CD14-positive monocyte (primary cell): Measurements from ENCODE around the gene ASH1L. TPM values are rescaled to one million over a fixed set of nuclear protein-coding genes. Genes with fewer than 3 reads are reported as not detected.

ENCODE experiments used
- DNase-seq, 3 donors: peaks; one replicate each; pipeline ENCODE4 v3.0.0-alpha.2; 2011 to 2022
- H2AFZ ChIP-seq: 2 replicates; pipeline ENCODE4 v1.6.0; 2012; ENCODE audit warnings: mild to moderate bottlenecking, low read depth, low read length, inconsistent platforms; ENCODE audit not compliant: insufficient read depth, poor library complexity, severe bottlenecking
- H3K27ac ChIP-seq, 2 donors: 1 replicate in 1 of 2; 2 replicates in 1 of 2; pipeline ENCODE4 v1.5.1; 2012 to 2013; ENCODE audit warnings: low read length in 2 of 2, control low read depth in 1 of 2, inconsistent platforms in 1 of 2, low read depth in 1 of 2, mild to moderate bottlenecking in 1 of 2
- H3K27me3 ChIP-seq, 2 donors: one replicate each; pipeline versions ENCODE4 v1.6.0 to v1.6.1; 2011 to 2013; ENCODE audit warnings: low read length in 2 of 2; ENCODE audit not compliant: control insufficient read depth in 2 of 2, insufficient read depth in 2 of 2
- H3K36me3 ChIP-seq, 2 donors: replicated peaks in 1 of 2; 1 replicate in 1 of 2; 2 replicates in 1 of 2; pipeline versions ENCODE4 v1.5.1 to v1.6.1; 2012 to 2013; ENCODE audit warnings: low read length in 2 of 2, control low read depth in 1 of 2, inconsistent platforms in 1 of 2, mild to moderate bottlenecking in 1 of 2; ENCODE audit not compliant: insufficient read depth in 2 of 2, control insufficient read depth in 1 of 2
- H3K4me1 ChIP-seq, 2 donors: 1 replicate in 1 of 2; 2 replicates in 1 of 2; pipeline versions ENCODE4 v1.5.1 to v1.6.1; 2012 to 2013; ENCODE audit warnings: low read length in 2 of 2, control low read depth in 1 of 2, inconsistent platforms in 1 of 2, mild to moderate bottlenecking in 1 of 2, moderate library complexity in 1 of 2; ENCODE audit not compliant: insufficient read depth in 2 of 2, control insufficient read depth in 1 of 2
- H3K4me2 ChIP-seq: replicated peaks from 2 replicates; pipeline ENCODE3; 2012; ENCODE audit warnings: low read length, moderate library complexity, mild to moderate bottlenecking; ENCODE audit not compliant: poor library complexity, severe bottlenecking; ENCODE audit errors: extremely low read depth
- H3K4me3 ChIP-seq, 3 experiments: fragments of 200-600 bp in 1 of 3; sonication (generic) in 1 of 3; replicated peaks in 1 of 3; 1 replicate in 2 of 3; 2 replicates in 1 of 3; pipeline ENCODE4 v1.5.1; 2011 to 2013; ENCODE audit warnings: low read length in 3 of 3, mild to moderate bottlenecking in 3 of 3, control low read depth in 2 of 3, low read depth in 2 of 3, inconsistent platforms in 1 of 3, moderate library complexity in 1 of 3
- H3K79me2 ChIP-seq: 2 replicates; pipeline ENCODE4 v1.6.0; 2012; ENCODE audit warnings: mild to moderate bottlenecking, control low read depth, inconsistent platforms, low read length, moderate library complexity; ENCODE audit not compliant: insufficient read depth
- H3K9ac ChIP-seq: 2 replicates; pipeline ENCODE4 v1.6.0; 2017; ENCODE audit warnings: low read length, mild to moderate bottlenecking; ENCODE audit not compliant: insufficient read depth, poor library complexity, severe bottlenecking
- H3K9me3 ChIP-seq, 2 donors: replicated peaks in 1 of 2; 1 replicate in 1 of 2; 2 replicates in 1 of 2; pipeline versions ENCODE4 v1.5.1 to v1.6.1; 2012 to 2013; ENCODE audit warnings: low read length in 2 of 2, control low read depth in 1 of 2; ENCODE audit not compliant: control insufficient read depth in 1 of 2, insufficient read depth in 1 of 2
- H4K20me1 ChIP-seq: 2 replicates; pipeline ENCODE4 v1.6.0; 2012; ENCODE audit warnings: mild to moderate bottlenecking, low read length, control low read depth, moderate library complexity; ENCODE audit not compliant: insufficient read depth
- H3K27ac Mint-ChIP-seq, 7 donors: one replicate each; pipeline ENCODE4 v1.8.0; 2020; ENCODE audit warnings: mild to moderate bottlenecking in 7 of 7, mixed read lengths in 7 of 7, moderate library complexity in 6 of 7, inconsistent platforms in 2 of 7
- H3K27me3 Mint-ChIP-seq, 3 donors: one replicate each; pipeline ENCODE4 v1.8.0; 2021 to 2022; ENCODE audit warnings: low read depth in 3 of 3, mild to moderate bottlenecking in 3 of 3, mixed read lengths in 3 of 3, moderate library complexity in 3 of 3, inconsistent platforms in 1 of 3
- H3K36me3 Mint-ChIP-seq, 2 donors: one replicate each; pipeline ENCODE4 v1.8.0; 2020; ENCODE audit warnings: mixed read lengths in 2 of 2, inconsistent platforms in 1 of 2, mild to moderate bottlenecking in 1 of 2
- H3K4me1 Mint-ChIP-seq: one replicate; pipeline ENCODE4 v1.8.0; 2020; ENCODE audit warnings: mild to moderate bottlenecking, mixed read lengths
- H3K4me3 Mint-ChIP-seq, 2 donors: one replicate each; pipeline ENCODE4 v1.8.0; 2020; ENCODE audit warnings: mild to moderate bottlenecking in 2 of 2, mixed read lengths in 2 of 2, moderate library complexity in 1 of 2
- H3K9me3 Mint-ChIP-seq, 7 donors: one replicate each; pipeline ENCODE4 v1.8.0; 2020 to 2022; ENCODE audit warnings: mixed read lengths in 7 of 7, mild to moderate bottlenecking in 6 of 7, moderate library complexity in 6 of 7, inconsistent platforms in 2 of 7
- CTCF ChIP-seq: fragments of 200-600 bp; IDR thresholded peaks from one replicate; pipeline ENCODE4 v1.8.0; 2022; ENCODE audit warnings: antibody characterized with exemption, mild to moderate bottlenecking
- WGBS: methylation state at CpG from one replicate; pipeline ENCODE4 v1.1.5; 2013; ENCODE audit warnings: missing lambda C conversion rate; ENCODE audit not compliant: insufficient coverage; 5-methylcytosine and 5-hydroxymethylcytosine counted together
- intact Hi-C, 2 donors: fragments of 100-400 bp; cut with micrococcal nuclease; formaldehyde crosslinking; loops; one replicate each; pipeline versions ENCODE4 v1.15.0 to v1.15.1; 2023
- polyA plus RNA-seq, 3 donors: library from polyadenylated mRNA; depleted of rRNA in 1 of 3; unstranded in 2 of 3; stranded (reverse) in 1 of 3; fragments of 300-500 nt in 2 of 3; fragments of >200 nt in 1 of 3; fragmentation: Illumina TruSeq in 2 of 3; gene quantifications; 1 replicate in 2 of 3; 2 replicates in 1 of 3; pipeline ENCODE4 v1.2.3, GENCODE V29; 2012 to 2021

Gene ASH1L
- polyA plus RNA-seq, 3 donors, result 2.7 to 21.5 (median 5.6) TPM

DNA sequence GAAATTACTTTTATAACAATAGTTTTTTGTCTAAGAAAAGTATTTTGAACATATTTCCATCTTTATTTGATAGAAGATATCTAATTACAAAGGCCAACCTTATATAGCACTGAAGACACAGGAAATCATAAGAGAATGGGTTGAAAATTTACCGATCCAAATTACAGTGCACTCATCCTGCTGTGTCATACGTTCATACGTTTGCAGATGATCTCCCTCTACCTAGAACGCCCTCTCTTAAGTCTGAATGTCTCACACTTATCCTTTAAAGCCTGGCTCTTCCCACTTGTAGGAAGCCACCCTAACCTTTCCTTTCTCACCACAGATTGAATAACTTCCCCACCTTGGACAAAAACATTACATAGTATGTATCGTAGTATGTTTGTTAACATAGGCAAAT lies 9.3 kb downstream of the ASH1L start:
- peaks cover 24% of the 10 kb centered on the region for H3K4me1 Mint-ChIP-seq
- H3K27ac ChIP-seq, result peak overlapping the region in 1 of 2 donors; percentile 56

DNA sequence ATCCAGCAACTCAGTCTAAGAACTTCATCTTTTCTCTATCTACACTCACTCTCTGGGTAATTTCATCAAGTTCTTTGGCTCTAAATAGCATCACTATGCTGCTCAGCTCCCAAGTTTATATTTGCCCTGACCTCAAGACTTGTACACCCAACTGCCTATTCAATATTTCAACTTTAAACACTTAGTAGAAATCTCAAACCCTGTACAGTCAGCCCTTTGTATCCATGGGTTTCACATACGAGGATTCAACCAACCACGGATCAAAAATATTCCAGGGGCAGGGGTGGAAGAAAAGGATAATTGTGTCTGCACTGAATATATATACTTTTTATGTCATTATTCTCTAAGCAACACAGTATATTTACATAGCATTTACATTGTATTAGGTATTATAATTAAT lies 13.9 kb downstream of the ASH1L start:
- H3K4me1 Mint-ChIP-seq, result peaks cover 21% of the 10 kb centered on the region
- H3K4me3 ChIP-seq, result no peak overlapping the region
- peaks cover 99% of the 10 kb centered on the region for H3K79me2 ChIP-seq
- peak overlapping the region in 1 of 2 donors; percentile 14 for H3K27ac ChIP-seq
- peaks cover 3 to 22% of the 10 kb centered on the region in 2 donors for H3K36me3 ChIP-seq
- no peak overlapping the region for H2AFZ ChIP-seq
- H3K9ac ChIP-seq, result no peak overlapping the region
- H3K9me3 Mint-ChIP-seq, result peaks cover 0 to 2% (median 0%) of the 10 kb centered on the region in 7 donors
- no CpG with 5 or more reads among the region's 2 CpGs for WGBS
- intact Hi-C loops, result no loop called here
- no peak overlapping the region for H3K4me3 Mint-ChIP-seq
- H3K27me3 Mint-ChIP-seq, result peaks cover 0 to 2% (median 1%) of the 10 kb centered on the region in 3 donors
- no peak overlapping the region for H3K4me2 ChIP-seq
- no peak for TF ChIP-seq CTCF
- DNase-seq, result no peak
- no peaks in the 10 kb centered on the region for H3K9me3 ChIP-seq
- H3K36me3 Mint-ChIP-seq, result peaks cover 8 to 43% of the 10 kb centered on the region in 2 donors
- no peaks in the 10 kb centered on the region for H3K4me1 ChIP-seq
- peaks cover 99% of the 10 kb centered on the region for H4K20me1 ChIP-seq
- peak overlapping the region in 3 of 7 donors; percentile 27 to 72 (median 31) for H3K27ac Mint-ChIP-seq
- H3K27me3 ChIP-seq, result no peaks in the 10 kb centered on the region

More for the DNA sequence above, 9.3 kb downstream of the ASH1L start:
- H3K36me3 ChIP-seq, result peaks cover 5 to 39% of the 10 kb centered on the region in 2 donors
- no peak overlapping the region for H2AFZ ChIP-seq
- H3K9me3 ChIP-seq, result no peaks in the 10 kb centered on the region
- DNase-seq, result no peak
- 33% methylated on average over 3 of the region's 5 CpGs for WGBS
- no peak overlapping the region for H3K9ac ChIP-seq
- Mint-ChIP-seq H3K4me3 (no peak overlapping the region), H3K9me3 (peaks cover 0 to 2% (median 0%) of the 10 kb centered on the region in 7 donors), H3K27me3 (peaks cover 0 to 1% (median 0%) of the 10 kb centered on the region in 3 donors), H3K36me3 (peaks cover 13 to 36% of the 10 kb centered on the region in 2 donors), H3K27ac (peak overlapping the region in 3 of 7 donors; percentile 47 to 72 (median 48))
- intact Hi-C loops, result loop anchor here in 1 of 2 donors (10.0 kb wide), 1 partner anchor 59 kb away; no protein-coding TSS in a partner anchor
- TF ChIP-seq CTCF, result no peak
- peaks cover 7% of the 10 kb centered on the region in 2 donors for H3K4me1 ChIP-seq
- H4K20me1 ChIP-seq, result peaks cover 98% of the 10 kb centered on the region
- no peak overlapping the region for H3K4me3 ChIP-seq
- no peaks in the 10 kb centered on the region for H3K27me3 ChIP-seq
- H3K4me2 ChIP-seq, result no peak overlapping the region
- H3K79me2 ChIP-seq, result peaks cover 99% of the 10 kb centered on the region
